ENCODE data around the gene FOXQ1.
A peak's percentile ranks its signal among the peaks of the same experiment; 100 is the strongest.

DNA sequence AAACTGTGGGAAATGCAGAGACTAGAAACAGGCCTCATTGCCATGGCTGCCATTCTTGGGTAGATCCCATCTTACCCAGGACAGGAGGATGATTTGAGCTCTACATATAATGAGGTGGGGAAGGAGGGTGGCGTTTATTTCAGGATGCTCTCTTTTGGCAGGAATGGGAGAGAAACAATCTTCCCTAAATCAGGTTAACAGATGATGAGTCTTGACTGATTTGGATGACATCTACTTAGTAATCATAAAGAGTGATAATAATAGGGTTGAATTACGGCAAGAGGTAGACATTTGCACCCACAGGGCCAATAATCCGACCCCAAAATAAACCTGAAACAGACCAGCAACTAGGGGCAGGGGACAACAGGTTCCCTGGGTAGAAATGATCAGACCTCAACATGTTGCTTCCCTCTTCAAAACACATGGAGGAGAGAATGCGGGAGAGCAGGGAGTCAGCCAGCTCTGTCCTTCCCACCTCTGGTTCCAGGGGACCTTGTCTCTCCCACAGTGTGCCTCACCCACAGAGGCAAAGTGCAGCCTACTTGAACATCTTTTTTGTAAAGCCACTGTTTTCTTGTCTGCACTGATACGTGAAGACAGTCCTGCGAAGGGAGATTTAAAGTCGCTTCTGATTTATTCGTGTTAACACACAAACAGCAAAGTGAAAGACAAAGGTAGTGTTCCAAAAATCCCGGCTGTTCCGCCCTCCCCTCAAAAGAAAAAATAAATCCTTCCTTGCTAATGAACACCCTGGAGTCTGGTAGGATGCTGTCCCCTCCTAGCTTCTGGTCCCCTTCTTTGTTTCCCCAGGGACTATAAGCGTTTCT is 3.9 kb downstream of the FOXQ1 start:
- TF ChIP-seq, protein P1, sequence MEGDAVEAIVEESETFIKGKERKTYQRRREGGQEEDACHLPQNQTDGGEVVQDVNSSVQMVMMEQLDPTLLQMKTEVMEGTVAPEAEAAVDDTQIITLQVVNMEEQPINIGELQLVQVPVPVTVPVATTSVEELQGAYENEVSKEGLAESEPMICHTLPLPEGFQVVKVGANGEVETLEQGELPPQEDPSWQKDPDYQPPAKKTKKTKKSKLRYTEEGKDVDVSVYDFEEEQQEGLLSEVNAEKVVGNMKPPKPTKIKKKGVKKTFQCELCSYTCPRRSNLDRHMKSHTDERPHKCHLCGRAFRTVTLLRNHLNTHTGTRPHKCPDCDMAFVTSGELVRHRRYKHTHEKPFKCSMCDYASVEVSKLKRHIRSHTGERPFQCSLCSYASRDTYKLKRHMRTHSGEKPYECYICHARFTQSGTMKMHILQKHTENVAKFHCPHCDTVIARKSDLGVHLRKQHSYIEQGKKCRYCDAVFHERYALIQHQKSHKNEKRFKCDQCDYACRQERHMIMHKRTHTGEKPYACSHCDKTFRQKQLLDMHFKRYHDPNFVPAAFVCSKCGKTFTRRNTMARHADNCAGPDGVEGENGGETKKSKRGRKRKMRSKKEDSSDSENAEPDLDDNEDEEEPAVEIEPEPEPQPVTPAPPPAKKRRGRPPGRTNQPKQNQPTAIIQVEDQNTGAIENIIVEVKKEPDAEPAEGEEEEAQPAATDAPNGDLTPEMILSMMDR (IDR thresholded peaks at IDR 0.05): no peak
- TF ChIP-seq EZH2phosphoT487 (IDR thresholded peaks at IDR 0.05): no peak
- TF ChIP-seq EZH2 (IDR thresholded peaks at IDR 0.05): peak; percentile 62
